OCI-LY3 (cell line): Measurements from ENCODE around the gene GNAZ.

ENCODE experiments used
- EZH2phosphoT487 ChIP-seq: fragments of 200-600 bp; shearing (Covaris generic); IDR thresholded peaks from 2 replicates; pipeline ENCODE4 v1.6.1; 2018; ENCODE audit warnings: antibody characterized with exemption, mixed run types, low read depth
- TF ChIP-seq, protein P1 (sequence below): fragments of 200-600, 300-600 bp; sonication (generic); IDR thresholded peaks from 2 replicates; pipeline ENCODE4 v1.5.1; 2014; ENCODE audit warnings: antibody characterized with exemption, low read length, low read depth

DNA sequence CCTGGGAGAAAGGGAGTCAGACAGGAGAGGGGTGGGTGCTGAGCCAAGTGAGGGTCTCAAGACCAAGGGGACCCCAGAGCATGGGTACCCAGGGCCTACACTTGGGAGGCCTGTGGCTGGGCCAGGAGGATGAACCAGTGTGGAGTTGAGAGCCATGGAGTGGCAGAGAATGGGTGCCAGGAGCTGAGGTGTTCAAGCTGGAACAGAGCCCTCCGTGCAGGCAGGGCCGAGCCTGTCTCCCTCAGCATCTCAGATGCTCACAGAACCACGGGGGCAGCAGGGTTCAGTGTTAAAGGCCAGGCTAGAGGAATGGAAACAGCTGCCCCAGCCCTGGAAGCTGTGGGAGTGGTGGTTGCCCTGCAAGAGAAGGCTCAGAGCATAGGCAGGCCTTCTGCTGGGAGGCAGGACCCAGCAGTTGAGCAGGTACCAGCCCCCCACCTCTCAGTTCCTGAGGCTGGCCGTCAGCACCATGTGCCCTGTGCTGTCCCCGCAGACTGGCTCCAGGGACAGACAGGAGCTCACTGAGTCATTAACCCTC lies 39.2 kb downstream of the GNAZ start:
- TF ChIP-seq, protein P1, sequence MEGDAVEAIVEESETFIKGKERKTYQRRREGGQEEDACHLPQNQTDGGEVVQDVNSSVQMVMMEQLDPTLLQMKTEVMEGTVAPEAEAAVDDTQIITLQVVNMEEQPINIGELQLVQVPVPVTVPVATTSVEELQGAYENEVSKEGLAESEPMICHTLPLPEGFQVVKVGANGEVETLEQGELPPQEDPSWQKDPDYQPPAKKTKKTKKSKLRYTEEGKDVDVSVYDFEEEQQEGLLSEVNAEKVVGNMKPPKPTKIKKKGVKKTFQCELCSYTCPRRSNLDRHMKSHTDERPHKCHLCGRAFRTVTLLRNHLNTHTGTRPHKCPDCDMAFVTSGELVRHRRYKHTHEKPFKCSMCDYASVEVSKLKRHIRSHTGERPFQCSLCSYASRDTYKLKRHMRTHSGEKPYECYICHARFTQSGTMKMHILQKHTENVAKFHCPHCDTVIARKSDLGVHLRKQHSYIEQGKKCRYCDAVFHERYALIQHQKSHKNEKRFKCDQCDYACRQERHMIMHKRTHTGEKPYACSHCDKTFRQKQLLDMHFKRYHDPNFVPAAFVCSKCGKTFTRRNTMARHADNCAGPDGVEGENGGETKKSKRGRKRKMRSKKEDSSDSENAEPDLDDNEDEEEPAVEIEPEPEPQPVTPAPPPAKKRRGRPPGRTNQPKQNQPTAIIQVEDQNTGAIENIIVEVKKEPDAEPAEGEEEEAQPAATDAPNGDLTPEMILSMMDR = no peak
- TF ChIP-seq EZH2phosphoT487 = no peak
